HPDE6-E6E7 (cell line): ENCODE data around the gene LRRC18.

Experiments used
- DNase-seq: peaks from one replicate; pipeline ENCODE4 v3.0.0; 2011; ENCODE audit warnings: missing footprints; ENCODE audit errors: extremely low spot score

The LRRC18 gene

DNA sequence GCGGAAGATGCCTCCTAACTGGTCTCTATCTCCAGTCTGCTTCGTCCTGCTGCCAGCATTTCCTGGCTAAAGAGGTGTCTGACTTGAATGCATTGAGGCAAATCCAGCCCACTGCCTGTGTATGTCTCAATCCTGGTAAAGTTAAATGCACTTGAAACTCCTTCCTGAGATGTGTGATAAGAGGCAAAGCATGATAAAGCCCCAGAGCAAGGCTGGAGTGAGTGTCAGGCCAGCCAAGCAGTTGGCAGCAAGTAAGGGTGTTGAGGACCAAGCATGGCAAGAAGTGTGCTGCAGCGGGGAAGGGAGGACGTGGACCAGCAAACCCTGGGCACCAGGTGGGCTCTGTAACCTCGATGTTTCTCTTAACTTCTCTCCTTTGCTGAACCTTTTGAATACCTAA, 29.1 kb downstream of the LRRC18 start:
- no peak for DNase-seq

DNA sequence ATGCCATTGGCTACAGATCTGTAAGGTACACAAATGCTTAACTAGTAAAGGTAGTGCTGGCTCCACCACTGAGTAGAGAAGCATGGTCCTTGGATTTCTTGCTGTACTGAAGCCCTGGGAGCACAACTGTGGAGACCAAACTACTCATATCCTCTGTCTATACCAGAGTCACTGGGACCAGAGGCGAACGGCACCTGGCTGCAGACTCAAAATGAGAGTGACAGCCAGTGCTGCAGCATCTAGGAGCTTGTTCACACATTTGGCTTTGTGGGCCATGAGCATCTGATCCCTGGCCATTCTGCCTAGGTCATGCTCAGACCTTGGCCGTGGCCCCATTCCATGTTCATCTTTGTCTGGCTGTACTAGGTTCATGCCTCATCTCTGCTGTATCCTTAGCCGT, 31.9 kb downstream of the LRRC18 start:
- DNase-seq = no peak

- no peak for DNase-seq
Observed at GRCh38 chr10:48906841-48907240, 32.8 kb downstream of the LRRC18 start.

- no peak for DNase-seq
Observed at GRCh38 chr10:48905311-48905710, 34.3 kb downstream of the LRRC18 start.

DNA sequence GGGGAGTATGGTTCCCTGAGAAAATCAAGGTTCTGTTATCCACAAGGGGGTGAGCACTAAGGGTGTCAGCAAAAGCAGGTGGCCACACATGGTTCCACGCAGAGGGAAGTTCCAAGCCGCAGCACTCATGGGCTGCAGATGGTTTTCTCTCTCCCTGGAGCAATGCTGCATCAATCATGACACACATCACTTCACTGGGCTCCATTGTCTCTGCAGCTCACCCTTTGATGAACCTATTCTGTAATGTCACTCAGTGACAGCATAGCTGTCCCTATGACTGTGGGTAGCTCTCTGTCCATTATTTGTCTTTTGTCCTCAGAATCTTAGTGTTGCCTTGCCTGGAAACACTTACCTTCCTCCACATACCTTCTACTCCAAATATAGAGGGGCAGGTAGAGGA, 34.8 kb downstream of the LRRC18 start:
- DNase-seq = no peak

GRCh38 chr10:48903151-48903550, 36.5 kb downstream of the LRRC18 start:
- no peak for DNase-seq

GRCh38 chr10:48902096-48902495, 37.5 kb downstream of the LRRC18 start:
- DNase-seq = no peak

DNA sequence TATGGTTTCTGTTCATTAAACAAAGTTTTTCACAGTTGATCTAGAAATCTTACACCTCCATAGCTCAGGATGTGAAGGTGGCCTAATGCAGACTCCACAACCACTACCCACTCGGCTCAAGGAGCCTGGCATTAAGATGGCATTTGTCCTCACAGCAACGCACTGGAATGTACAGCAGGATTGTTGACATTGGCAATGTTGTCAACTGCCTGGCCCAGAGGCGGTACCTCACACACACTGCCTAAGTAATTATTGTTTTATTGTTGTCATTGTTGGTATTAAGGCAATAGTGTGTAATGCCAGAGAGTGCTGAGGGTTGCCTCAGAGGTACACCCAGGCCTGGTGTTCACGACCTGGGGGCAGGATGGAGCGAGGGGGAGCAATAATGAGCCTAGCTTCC, 38.3 kb downstream of the LRRC18 start:
- no peak for DNase-seq

GRCh38 chr10:48900371-48900801, 39.3 kb downstream of the LRRC18 start:
- no peak for DNase-seq

DNA sequence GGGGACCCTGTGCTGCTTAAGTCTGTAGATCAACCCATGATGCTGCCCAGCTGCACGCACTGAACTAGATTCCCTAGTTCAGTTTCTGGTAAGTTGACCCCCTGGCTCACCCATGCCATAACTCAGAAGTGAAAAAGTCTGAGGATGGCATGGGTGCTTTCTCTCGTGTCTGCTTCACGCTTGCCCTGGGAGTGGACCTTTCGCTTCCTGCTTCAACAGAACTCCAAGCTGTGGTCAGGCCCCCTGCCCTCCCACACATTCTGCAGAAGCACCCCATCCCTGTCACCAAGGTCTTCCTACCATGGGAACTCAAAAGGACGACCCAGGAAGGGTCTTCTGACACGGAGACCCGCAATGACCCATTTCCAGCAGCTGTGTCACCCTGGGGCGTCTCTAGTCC, 39.9 kb downstream of the LRRC18 start:
- no peak for DNase-seq

GRCh38 chr10:48898426-48898825, 41.2 kb downstream of the LRRC18 start:
- no peak for DNase-seq

GRCh38 chr10:48897441-48897790, 42.2 kb downstream of the LRRC18 start:
- DNase-seq = no peak

- DNase-seq = no peak
Observed at GRCh38 chr10:48896756-48897440, 42.7 kb downstream of the LRRC18 start.

- DNase-seq = no peak
Observed at GRCh38 chr10:48895803-48896195, 43.8 kb downstream of the LRRC18 start.

GRCh38 chr10:48894911-48895802, 44.5 kb downstream of the LRRC18 start:
- DNase-seq = no peak

DNA sequence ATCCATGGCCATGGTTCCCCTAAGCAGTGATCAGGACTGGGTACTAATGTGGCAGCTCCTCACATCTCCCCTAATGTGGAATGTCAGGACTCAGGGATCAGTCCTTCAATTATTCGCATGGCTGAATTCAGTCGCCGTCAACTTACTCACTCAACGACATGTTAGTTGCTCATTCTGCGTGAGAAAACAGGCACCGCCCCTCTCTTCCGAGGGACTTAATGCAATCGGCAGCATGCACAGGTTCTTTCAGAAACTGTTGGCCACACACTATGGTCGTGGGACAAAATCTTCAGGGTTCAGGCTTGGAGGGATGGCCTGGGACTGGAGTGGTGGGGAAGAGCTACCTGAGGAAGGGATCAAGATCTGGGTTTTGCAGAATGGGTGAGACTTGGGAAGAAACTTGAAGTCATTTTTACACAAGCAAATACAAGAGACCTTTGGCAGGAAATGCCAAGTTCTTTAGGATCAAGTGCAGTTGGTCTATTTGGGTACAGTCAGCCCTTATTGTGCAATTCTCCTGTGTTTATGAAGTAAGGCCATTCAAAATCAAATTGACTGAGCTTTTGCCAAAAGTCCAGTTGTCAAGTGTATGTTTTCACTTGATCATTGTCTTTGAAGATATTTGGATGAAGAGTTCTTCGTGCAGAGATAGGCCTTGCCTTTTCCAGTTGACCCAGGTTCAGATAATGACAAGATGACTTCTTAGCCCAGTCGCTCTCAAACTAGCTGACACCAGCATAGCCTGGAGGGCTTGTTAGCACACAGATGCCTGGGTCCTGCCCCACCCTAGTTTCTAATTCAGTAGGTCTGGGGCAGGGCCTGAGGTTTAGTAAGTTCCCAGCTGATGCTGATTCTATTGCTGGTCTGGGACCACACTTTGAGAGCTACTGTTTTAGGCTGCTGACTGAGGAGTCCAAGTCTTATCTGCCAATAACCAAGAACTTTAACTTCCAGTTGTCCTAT, 48.5 kb downstream of the LRRC18 start:
- no peak for DNase-seq

- no peak for DNase-seq
Observed at GRCh38 chr10:48887982-48888381, 51.7 kb downstream of the LRRC18 start.

- no peak for DNase-seq
Observed at GRCh38 chr10:48885376-48885775, 54.3 kb downstream of the LRRC18 start.

- DNase-seq = no peak
Observed at GRCh38 chr10:48884179-48885045, 55.2 kb downstream of the LRRC18 start.

DNA sequence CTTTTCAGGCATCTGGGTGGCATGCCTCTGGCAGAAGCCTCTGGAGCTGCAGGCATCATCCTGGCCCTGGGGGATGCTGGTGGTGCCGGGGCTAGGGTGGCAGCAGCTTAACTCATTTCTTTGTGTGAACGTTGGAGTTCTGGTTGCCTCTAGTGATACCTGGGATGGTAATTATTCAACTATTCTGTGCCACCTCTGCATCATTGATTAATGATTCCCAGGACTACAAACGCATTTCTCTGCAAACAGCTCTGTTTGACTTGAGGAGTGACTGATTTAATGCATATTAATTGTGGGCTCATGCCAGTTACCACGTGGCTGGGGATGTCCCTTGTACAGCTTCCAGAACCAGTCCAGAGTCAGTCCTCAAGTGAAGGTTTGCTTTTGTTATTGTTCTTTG, 55.9 kb downstream of the LRRC18 start:
- DNase-seq = no peak

DNA sequence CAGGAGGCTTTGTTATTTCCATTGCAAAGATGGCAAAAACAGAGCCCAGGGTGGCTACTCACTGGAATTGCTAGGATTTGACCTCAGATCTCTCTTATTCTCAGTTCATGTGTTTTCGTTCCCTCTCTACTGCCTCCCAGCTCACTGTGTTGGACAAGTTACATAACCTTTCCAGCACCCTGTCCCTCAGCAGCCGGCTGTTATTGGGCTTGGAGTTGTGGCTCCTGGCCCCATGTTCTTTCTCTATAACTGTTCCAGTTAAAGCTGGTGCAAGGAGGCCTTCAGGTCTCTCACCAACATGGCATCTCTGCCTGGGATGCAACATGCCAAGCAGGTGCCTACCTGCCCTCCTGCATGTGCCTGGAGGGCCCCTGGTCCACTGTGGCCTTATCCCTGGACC, 56.8 kb downstream of the LRRC18 start:
- DNase-seq = no peak
